GM12864 (cell line): Measurements from ENCODE around the gene STX2.
"Not testable (repeated sequence)": the region's sequence is repeated elsewhere in the genome, so short reads cannot be mapped to it uniquely, and the experiment has no call there.

Experiments
- DNase-seq: peaks from one replicate; pipeline ENCODE4 v3.0.0-alpha.2; 2011; ENCODE audit warnings: low read depth
- H3K4me3 ChIP-seq: 2 replicates; pipeline ENCODE4 v1.5.1; 2011; ENCODE audit warnings: mild to moderate bottlenecking, low read depth, low read length, control low read depth
- TF ChIP-seq, protein P1 (sequence below): IDR thresholded peaks from 2 replicates; pipeline ENCODE4 v1.5.1; 2011; ENCODE audit warnings: low read depth, mild to moderate bottlenecking, moderate library complexity, low read length, control low read depth, inconsistent platforms; ENCODE audit errors: missing control alignments

The STX2 gene

DNA sequence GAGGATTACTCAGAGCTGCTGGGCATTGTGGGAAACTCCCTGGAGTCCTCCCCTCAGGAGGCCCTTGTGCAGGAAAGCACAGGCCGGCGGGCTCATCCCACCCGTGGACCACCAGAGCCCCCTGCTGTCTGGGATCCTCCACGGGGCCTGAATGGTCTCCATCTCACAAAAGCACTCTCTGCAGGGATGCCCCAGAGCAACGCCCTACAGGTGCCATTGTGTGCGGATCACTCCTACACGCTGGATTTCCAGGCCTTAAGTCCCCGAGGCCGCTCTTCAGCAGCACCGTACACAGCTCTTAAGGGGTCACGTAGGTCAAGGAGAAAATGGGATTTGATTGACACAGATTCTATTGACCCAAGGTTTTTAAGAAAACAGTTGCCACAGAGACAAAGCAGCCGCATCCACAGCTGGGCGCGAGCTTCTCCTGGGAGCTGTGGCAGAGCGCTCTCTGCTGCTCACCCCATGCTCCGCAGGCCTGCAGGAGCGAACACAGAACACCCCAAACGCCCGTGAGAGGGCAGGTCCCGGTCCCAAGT is 86.3 kb downstream of the STX2 start:
- TF ChIP-seq, protein P1, sequence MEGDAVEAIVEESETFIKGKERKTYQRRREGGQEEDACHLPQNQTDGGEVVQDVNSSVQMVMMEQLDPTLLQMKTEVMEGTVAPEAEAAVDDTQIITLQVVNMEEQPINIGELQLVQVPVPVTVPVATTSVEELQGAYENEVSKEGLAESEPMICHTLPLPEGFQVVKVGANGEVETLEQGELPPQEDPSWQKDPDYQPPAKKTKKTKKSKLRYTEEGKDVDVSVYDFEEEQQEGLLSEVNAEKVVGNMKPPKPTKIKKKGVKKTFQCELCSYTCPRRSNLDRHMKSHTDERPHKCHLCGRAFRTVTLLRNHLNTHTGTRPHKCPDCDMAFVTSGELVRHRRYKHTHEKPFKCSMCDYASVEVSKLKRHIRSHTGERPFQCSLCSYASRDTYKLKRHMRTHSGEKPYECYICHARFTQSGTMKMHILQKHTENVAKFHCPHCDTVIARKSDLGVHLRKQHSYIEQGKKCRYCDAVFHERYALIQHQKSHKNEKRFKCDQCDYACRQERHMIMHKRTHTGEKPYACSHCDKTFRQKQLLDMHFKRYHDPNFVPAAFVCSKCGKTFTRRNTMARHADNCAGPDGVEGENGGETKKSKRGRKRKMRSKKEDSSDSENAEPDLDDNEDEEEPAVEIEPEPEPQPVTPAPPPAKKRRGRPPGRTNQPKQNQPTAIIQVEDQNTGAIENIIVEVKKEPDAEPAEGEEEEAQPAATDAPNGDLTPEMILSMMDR = no peak
- no peak for DNase-seq

DNA sequence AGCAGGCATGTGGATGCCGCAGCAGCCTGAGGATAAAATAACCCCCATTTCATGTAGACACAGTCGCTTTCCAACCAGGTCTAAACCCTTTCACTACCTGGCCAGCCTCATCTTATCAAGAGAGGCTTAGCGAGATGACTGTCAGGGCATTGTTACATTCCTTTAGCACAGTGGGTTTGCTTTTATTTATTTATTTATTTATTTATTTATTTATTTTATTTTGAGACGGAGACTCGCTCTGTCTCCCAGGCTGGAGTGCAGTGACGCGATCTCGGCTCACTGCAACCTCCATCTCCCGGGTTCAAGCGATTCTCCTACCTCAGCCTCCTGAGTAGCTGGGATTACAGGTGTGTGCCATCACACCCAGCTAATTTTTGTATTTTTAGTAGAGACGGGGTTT is 87.0 kb downstream of the STX2 start:
- DNase-seq, H3K4me3 ChIP-seq: not testable (repeated sequence)

More for the DNA sequence above, 86.3 kb downstream of the STX2 start:
- no peak overlapping the region for H3K4me3 ChIP-seq

DNA sequence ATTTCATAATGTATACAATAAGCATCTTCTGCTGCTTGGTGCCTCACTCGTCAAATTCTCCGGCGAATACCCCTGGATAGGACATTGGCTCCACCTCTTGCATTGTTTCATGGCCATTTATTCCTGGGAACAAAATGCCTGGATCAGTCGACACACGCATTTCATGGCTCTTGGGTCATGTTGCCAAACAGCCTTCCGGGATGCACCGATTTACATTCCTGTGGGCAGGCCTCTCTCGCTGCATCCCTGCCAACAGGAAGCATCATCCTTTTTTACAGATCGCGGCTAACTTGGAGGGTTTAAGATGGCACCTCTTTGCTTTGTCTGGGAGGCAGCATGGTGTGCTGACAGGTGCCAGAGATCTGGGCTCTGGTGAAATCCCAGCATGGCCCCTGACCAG is 90.3 kb downstream of the STX2 start:
- no peak overlapping the region for H3K4me3 ChIP-seq
- TF ChIP-seq, protein P1 = no peak
- no peak for DNase-seq

DNA sequence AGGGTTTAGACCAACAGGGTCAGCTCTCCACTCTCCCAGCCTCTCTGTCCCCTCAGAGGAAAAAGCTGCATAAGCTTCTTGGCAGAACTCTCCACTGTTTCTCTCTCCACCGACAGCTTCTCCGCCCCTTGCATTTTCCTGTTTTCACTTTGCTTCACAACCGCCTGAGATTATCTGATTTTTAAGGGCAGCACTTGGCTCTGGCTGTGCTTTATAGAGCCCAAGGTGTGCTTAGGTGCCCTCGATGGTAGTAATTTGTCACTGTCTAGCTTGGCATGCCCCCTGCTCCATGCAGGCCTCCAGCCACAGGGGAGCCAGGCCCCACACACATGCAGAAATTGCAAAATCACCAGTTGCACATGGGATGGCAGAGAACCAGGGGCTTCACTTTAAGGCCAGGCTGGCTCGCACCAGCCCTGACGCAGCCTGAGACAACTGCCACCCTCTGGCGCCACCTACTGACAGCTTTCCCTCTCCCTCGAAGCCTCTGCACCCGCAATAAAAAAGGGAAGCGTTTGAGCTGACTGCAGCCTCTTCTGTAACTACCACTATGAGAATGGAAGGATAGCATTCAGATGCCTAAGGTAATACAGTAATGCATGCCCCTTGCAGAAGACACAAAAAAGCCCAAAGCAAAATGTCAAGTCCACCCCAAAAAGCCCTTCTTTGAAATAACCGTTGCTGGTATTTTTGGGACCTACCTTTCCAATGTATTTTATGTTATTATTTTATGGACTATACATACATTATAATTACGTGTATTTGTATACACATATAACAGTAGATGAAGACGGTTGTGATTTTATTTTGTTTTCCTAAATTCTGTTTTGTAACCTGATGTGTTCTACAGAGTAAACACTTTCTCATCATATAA is 90.9 kb downstream of the STX2 start:
- H3K4me3 ChIP-seq = no peak overlapping the region
- TF ChIP-seq, protein P1 = peak; percentile 94
- no peak for DNase-seq

DNA sequence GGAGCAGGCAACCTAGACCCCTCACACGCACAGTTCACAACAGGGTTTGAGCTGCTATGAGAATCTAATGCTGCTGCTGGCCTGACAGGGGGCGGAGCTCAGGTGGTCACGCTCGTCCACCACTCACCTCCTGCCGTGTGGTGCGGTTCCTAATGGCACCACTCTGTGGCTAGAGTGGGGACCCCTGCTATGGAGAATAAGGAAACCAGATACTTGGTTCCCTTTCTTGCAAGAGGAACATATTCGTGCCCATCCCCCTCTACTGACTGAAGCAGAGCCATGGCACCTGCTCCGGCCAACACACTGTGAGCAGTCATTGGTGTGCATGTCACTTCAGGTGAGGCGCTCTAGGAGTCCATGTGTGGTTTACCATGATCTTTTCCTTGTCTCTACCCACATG is 92.5 kb downstream of the STX2 start:
- no peak for DNase-seq
- no peak overlapping the region for H3K4me3 ChIP-seq
- TF ChIP-seq, protein P1 = no peak

DNA sequence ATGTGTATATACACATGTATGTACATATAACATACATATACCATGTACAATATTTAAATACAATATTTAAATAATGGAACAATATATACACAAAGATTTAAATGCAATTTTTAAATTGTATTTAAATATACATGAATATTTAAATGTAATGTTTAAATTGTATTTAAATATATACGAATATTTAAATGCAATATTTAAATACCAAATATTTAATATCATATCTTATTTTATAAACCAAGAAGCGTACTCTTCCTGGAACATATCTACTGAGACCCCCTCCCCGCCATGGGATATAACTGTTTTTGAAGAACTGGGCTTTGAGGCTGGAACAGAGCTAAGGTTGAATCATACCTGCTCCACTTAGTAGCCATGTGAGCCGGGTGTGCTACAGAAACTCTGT is 93.1 kb downstream of the STX2 start:
- TF ChIP-seq, protein P1 = no peak
- DNase-seq = no peak
- no peak overlapping the region for H3K4me3 ChIP-seq

DNA sequence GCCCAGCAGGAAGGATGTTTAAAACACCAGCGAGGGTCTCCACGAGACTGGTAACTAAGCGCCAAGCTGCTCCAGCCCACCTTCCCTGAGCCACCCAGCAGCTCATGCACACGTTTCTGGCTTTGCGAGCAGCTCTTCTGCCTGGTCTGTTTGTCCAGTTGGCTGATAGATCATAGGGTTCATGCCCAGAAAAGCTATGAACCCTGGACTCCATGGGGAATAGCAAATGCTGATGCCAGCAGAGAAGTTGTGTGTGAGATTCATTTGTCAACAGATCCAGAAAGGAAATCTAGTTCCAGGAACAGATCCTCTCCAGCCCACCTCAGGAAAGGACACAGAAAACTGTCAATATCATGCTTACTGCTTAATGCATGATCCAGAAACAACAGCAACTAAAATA is 94.8 kb downstream of the STX2 start:
- no peak for DNase-seq
- no peak overlapping the region for H3K4me3 ChIP-seq
- TF ChIP-seq, protein P1 = no peak
